Sciatic nerve (tissue), 2 donors: Measurements from ENCODE around the gene HMCES. TPM values are rescaled to one million over a fixed set of nuclear protein-coding genes. Genes with fewer than 3 reads are reported as not detected.

Experiments
- ATAC-seq: fragments of 200-7000 bp; cut with Tn5 transposase; one replicate; pipeline ENCODE4 v1.9.1; 2020; ENCODE audit warnings: mild to moderate bottlenecking, moderate library complexity
- DNase-seq: peaks from one replicate; pipeline ENCODE4 v3.0.0-alpha.2; 2020; ENCODE audit warnings: low spot score
- intact Hi-C: fragments of 100-400 bp; cut with DNase I; formaldehyde crosslinking; loops from one replicate; pipeline ENCODE4 v1.14.2; 2022
- total RNA-seq: library from RNA; stranded (reverse); fragmentation: NEBNext Ultra II Directional; extraction: Animal tissue kit (Norgen Biotek cat#: 25700); gene quantifications from one replicate; pipeline ENCODE4 v1.2.1, GENCODE V29; 2021
- donor health status: DM: no; HTN: no; CAD: no.
- donor health status: DM: no; HTN: no; CAD: no.

Gene HMCES
- total RNA-seq, 1 donor from 2014 or later = 36.6 TPM

DNA sequence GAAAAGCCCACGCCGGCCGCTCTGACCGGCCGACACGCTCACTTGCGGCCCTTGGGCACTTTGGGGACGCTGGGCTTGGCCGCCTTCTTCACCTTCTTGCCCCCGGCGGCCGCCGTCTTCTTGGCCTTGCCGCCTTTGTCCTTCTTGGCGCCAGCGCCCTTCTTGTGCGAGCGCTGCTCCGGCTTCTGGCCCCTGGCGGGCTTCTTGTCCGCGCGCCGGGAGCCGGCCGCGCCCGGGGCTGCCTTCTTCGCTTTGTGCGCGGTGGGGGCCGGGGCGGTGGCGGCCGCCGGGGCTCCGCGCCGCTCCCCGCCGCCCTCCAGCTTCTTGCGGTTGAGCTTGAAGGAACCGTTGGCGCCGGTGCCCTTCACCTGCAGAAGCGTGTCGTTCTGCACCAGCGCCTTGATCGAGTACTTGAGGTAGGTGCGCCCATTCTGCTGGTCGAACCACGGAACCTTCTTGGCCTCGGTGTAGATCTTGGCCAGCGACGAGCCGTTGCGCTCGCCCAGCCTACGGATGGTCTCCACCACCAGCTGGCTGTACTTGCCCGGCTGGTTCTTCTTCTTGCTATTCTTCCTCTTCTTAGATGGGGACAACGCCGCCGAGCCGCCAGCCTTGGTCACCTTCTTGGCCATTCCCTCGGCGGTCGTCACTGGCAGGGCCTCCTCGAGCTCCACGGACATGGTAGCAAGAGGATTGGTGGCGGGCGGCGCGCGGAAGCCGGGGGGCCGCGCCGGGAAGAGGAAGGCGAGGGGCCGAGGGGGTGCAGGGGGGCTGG is 36.7 kb downstream of the HMCES start:
- ATAC-seq (no peak), DNase-seq (peak; percentile 78)
- intact Hi-C loops = no loop called here

- intact Hi-C loops = no loop called here
- ATAC-seq (no peak), DNase-seq (no peak)
Measured at GRCh38 chr3:129315998-129316247, 37.3 kb downstream of the HMCES start.

GRCh38 chr3:129316248-129317013 is 37.8 kb downstream of the HMCES start:
- DNase-seq (peak; percentile 96), ATAC-seq (peak; percentile 59)
- intact Hi-C loops = no loop called here

GRCh38 chr3:129317014-129317771 is 38.5 kb downstream of the HMCES start:
- no peak for ATAC-seq
- peak; percentile 65 for DNase-seq
- intact Hi-C loops = no loop called here

DNA sequence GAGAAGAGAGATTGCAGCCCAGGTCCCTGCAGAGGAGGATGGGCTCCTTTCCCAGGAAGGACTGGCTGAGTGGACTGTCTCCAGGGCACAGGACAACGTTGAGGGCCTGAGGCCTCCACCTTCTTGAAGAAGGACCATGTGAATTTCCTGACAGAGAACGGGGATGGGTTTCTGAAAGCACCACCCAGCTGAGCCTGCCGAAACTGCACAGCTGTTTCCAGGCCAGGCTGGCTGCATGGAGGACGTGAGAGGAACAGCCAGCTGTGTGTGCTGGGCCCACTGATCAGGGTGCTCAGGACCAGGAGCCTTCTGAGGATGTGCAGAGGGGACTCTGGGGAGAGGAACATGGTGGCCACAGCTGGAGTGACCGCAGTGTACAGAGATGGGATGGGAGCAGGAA is 39.2 kb downstream of the HMCES start:
- intact Hi-C loops = no loop called here
- DNase-seq = peak; percentile 49
- ATAC-seq = no peak

DNA sequence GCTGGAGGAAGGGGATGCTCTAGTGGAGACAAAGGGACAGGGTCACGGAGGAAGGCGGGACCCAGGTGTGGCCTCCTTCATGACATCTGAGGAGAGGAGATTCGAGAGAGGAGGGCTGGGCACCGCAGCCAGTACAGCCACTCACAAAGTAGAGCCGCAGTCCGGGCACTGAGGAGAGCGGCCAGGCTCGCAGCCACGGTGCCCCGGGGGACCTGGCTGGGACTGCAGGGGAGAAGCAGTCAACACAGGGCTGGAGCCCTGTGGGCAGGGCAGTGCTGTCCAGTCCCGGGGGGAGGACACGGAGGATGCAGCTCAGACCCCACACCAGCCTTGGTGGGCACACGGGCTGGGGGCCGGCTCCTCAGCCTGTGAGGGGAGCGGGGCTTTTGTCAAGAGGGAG is 40.3 kb downstream of the HMCES start:
- intact Hi-C loops = no loop called here
- no peak for ATAC-seq
- no peak for DNase-seq

DNA sequence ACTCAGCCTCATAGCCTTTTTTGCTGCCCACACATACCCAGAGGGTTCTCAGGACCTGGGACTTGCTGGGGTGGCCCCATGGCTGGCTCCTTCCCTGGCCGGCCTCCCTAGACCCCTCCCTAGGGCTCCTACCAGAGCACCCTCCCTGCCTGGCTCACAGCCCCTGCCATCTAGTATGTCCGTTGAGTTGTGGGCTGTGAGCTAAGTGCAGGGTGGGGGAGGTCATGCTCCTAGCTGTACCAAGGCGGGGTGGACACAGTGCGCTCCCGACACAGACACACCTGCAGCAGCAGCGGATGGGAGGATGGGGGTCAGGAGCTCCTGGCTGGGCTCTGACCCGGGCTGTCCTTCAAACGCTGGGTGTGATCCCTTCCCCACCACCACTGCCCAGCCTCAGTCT is 41.6 kb downstream of the HMCES start:
- intact Hi-C loops = no loop called here
- DNase-seq (no peak), ATAC-seq (no peak)

GRCh38 chr3:129320825-129321487 is 42.3 kb downstream of the HMCES start:
- no peak for DNase-seq
- no peak for ATAC-seq
- intact Hi-C loops = no loop called here

DNA sequence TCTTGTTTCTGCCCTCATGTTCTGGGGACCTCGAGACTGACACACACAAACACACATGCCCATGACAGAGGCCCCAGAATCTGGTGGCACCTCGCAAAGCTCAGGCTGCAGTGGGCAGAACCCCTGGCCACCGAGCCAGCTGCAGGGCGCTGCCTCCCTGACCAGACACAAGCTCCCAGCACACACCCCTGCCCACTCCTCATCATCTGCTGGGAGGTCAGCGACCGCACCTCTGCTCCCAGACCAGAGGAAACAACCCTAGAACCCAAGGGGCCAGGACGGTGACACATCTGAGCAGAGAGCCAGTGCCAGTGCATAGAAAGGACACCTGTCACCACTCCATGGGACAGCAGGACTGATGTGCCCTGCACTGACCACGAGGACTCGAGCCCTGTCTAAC is 43.2 kb downstream of the HMCES start:
- intact Hi-C loops = no loop called here
- no peak for DNase-seq
- ATAC-seq = no peak

- no peak for DNase-seq
- ATAC-seq = no peak
- intact Hi-C loops = no loop called here
Measured at GRCh38 chr3:129323651-129324294, 45.1 kb downstream of the HMCES start.

- no peak for DNase-seq
- intact Hi-C loops = no loop called here
- ATAC-seq = no peak
Measured at GRCh38 chr3:129324855-129325254, 46.2 kb downstream of the HMCES start.

GRCh38 chr3:129325383-129325782 is 46.7 kb downstream of the HMCES start:
- peak; percentile 8 for ATAC-seq
- no peak for DNase-seq
- intact Hi-C loops = no loop called here

- ATAC-seq (no peak), DNase-seq (no peak)
- intact Hi-C loops = no loop called here
Measured at GRCh38 chr3:129326138-129326537, 47.5 kb downstream of the HMCES start.

DNA sequence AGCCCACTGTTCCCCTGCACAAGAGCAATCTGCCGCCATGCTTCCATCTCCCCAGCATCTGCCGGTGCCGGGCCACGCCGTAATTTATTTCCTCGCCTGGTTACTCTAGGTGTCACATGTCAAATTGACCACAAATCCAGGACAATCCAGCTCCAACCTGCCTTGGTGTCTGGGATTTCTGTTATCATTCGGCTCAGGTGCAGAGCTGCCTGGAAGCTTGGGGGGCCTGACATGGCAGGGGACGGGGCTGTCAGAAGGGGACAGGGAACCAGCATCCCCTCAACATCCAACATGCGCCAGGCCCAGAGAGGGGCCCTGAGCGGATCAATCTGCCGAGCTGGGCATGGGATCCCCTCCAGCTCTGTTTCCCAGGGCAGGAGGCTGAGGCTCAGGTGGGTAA is 47.9 kb downstream of the HMCES start:
- intact Hi-C loops = no loop called here
- peak; percentile 34 for DNase-seq
- ATAC-seq = no peak

DNA sequence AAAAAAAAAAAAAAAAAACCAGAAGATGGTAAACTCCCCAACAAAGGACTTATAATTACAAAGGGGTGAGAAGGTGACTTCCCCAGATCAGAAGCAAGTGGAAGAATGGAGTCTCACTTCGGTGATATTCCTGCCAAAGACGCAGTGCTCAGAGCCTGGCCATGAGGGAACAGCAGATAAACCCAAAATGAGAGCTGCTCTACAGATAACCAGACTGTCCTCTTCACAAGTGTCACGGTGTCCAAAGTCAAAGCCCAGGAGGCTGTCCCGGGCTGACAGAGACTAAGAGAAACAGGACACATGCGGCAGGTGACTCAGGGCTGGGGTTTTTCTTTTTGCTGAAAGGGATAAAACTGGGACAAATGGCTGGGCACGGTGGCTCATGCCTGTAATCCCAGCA is 48.8 kb downstream of the HMCES start:
- ATAC-seq = no peak
- DNase-seq = no peak
- intact Hi-C loops = no loop called here

DNA sequence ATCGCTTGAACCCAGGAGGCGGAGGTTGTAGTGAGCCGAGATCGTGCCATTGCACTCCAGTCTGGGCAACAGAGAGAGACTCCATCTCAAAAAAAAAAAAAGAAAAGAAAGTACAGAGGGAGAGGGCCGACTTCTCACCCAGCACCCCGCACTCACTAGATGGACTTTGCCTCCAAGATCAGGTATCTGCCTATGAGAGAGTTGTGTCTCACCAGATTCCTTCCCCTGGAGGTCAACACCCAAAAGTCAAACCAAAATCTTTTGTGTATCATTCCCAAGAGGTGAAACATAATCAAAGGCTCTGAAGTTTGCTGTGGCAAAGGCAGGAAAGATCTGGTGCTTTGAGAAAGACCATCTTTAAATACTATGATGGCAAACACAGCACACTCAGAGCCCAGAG is 51.2 kb downstream of the HMCES start:
- intact Hi-C loops = no loop called here
- no peak for ATAC-seq
- no peak for DNase-seq

DNA sequence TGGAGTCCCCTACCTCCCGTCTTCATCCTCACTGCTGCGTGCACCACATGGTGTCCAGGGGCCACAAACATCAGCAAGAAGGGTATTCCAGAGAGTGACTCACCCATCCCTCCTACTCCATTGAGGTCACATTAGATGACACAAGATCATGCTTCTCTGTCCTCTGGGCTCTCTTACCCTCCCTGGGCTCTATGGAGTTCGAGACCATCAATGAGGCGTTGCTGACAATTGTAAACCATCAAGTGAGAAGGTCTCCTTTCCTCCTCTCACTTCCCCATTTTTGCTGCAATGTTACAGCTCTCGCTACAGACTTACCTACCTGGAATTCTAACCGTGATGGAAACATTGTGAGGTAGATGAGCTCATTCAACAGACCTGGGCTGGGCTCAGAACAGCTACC is 51.7 kb downstream of the HMCES start:
- no peak for DNase-seq
- intact Hi-C loops = no loop called here
- ATAC-seq = no peak

GRCh38 chr3:129333891-129334290 is 55.2 kb downstream of the HMCES start:
- DNase-seq (no peak), ATAC-seq (no peak)
- intact Hi-C loops = no loop called here

DNA sequence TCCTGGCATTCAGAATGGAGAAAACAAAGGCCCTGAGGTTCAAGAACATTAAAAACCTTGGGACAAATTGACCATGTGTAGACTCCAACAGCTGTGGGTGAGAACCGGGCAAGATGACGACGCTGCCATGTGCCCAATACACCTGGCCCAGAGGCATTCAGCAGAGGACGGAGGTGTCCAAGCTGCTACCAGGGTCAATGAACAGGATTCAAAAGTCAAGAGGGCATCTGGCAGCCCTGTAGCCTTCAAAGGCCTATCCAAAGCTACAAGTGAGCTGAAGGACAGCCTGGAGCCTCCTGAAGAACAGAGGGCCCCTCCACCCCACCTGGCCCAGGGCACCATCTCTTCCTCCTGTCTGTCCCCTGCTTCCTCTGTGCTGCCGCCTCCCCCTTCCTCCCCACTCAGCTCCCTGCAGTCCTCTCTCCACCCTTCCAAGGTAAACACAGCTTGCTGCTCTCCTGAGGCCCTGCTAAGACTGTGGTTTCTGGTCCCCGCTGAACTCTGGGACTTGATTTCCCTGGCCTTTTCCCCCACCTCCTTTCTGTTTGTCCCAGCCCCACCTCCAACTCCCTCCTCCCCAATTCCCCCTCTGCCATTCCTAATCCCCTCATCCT is 57.5 kb downstream of the HMCES start:
- intact Hi-C loops = no loop called here
- ATAC-seq = peak; percentile 85
- DNase-seq = no peak
